Colonic mucosa (tissue), 4 donors: ENCODE measurements around the gene VIPAS39. TPM values are rescaled to one million over a fixed set of nuclear protein-coding genes. Genes with fewer than 3 reads are reported as not detected.

Source experiments
- DNase-seq: peaks from one replicate; pipeline ENCODE4 v3.0.0-alpha.2; 2020
- H3K27ac ChIP-seq: fragments of 200-600 bp; one replicate; pipeline ENCODE4 v1.8.0; 2021
- H3K27me3 ChIP-seq: fragments of 200-600 bp; one replicate; pipeline ENCODE4 v1.8.0; 2021
- H3K36me3 ChIP-seq: fragments of 200-600 bp; one replicate; pipeline ENCODE4 v1.8.0; 2021
- H3K4me1 ChIP-seq: fragments of 200-600 bp; one replicate; pipeline ENCODE4 v1.8.0; 2021; ENCODE audit warnings: mild to moderate bottlenecking
- H3K4me3 ChIP-seq: fragments of 200-600 bp; one replicate; pipeline ENCODE4 v1.8.0; 2021
- H3K9ac ChIP-seq, 2 donors: one replicate each; pipeline ENCODE4 v1.7.0; 2013; ENCODE audit warnings: control low read depth in 2 of 2, low read depth in 2 of 2, low read length in 2 of 2
- H3K9me3 ChIP-seq: fragments of 200-600 bp; one replicate; pipeline ENCODE4 v1.8.0; 2021
- intact Hi-C: fragments of 100-400 bp; cut with DNase I; formaldehyde crosslinking; loops from one replicate; pipeline ENCODE4 v1.14.1; 2022
- total RNA-seq, 2 donors: library from RNA; stranded (reverse); fragmentation: NEBNext Ultra II Directional in 1 of 2; extraction: Animal tissue kit (Norgen Biotek cat#: 25700) in 1 of 2; gene quantifications; one replicate each; pipeline ENCODE4 v1.2.1, GENCODE V29; 2021
- TF ChIP-seq, protein P1 (sequence below): fragments of 200-600 bp; IDR thresholded peaks from one replicate; pipeline ENCODE4 v1.8.0; 2022; ENCODE audit warnings: antibody characterized with exemption, mild to moderate bottlenecking
- donor health status: healthy.
- donor health status: DM: no; HTN: no; CAD: no.
- donor health status: DM: no; HTN: no; CAD: no.

Gene VIPAS39
- total RNA-seq, 2 donors from 2014 or later, result 16.3 to 17.5 TPM

DNA sequence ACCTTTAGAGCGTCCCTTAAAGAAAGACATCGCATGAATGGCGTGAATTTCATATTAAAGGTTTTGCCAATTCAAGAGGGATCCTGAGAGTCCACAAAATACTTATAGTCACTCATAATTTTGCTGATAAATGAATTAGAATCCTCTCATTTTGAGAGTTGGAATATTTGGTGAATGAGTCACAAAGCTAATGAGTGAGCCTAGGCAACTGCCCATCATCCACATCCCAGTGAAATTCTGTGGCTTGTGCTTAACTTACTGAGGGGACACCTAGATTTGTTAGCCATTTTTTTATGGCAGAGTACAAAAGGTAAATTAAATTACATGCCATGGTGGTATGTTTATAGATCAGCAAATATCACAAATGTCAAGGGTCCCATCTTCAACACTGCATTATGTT is 21.4 kb downstream of the VIPAS39 start:
- TF ChIP-seq, protein P1, sequence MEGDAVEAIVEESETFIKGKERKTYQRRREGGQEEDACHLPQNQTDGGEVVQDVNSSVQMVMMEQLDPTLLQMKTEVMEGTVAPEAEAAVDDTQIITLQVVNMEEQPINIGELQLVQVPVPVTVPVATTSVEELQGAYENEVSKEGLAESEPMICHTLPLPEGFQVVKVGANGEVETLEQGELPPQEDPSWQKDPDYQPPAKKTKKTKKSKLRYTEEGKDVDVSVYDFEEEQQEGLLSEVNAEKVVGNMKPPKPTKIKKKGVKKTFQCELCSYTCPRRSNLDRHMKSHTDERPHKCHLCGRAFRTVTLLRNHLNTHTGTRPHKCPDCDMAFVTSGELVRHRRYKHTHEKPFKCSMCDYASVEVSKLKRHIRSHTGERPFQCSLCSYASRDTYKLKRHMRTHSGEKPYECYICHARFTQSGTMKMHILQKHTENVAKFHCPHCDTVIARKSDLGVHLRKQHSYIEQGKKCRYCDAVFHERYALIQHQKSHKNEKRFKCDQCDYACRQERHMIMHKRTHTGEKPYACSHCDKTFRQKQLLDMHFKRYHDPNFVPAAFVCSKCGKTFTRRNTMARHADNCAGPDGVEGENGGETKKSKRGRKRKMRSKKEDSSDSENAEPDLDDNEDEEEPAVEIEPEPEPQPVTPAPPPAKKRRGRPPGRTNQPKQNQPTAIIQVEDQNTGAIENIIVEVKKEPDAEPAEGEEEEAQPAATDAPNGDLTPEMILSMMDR, result no peak
- no peak overlapping the region for H3K27ac ChIP-seq
- intact Hi-C loops, result no loop called here
- DNase-seq, result no peak
- H3K36me3 ChIP-seq, result peaks cover 6% of the 10 kb centered on the region
- H3K27me3 ChIP-seq, result no peaks in the 10 kb centered on the region
- H3K4me3 ChIP-seq, result no peak overlapping the region
- H3K4me1 ChIP-seq, result no peaks in the 10 kb centered on the region
- H3K9me3 ChIP-seq, result no peaks in the 10 kb centered on the region
- H3K9ac ChIP-seq, result no peak overlapping the region

- no peaks in the 10 kb centered on the region for H3K9me3 ChIP-seq
- H3K36me3 ChIP-seq, result peaks cover 11% of the 10 kb centered on the region
- H3K4me3 ChIP-seq, result no peak overlapping the region
- intact Hi-C loops, result no loop called here
- TF ChIP-seq, protein P1, result no peak
- H3K4me1 ChIP-seq, result no peaks in the 10 kb centered on the region
- H3K27ac ChIP-seq, result no peak overlapping the region
- H3K27me3 ChIP-seq, result no peaks in the 10 kb centered on the region
- no peak overlapping the region for H3K9ac ChIP-seq
- no peak for DNase-seq
Measured at GRCh38 chr14:77426396-77426795, 31.0 kb downstream of the VIPAS39 start.

- H3K27ac ChIP-seq, result no peak overlapping the region
- H3K9me3 ChIP-seq, result no peaks in the 10 kb centered on the region
- DNase-seq, result no peak
- no peak overlapping the region for H3K9ac ChIP-seq
- no peaks in the 10 kb centered on the region for H3K4me1 ChIP-seq
- no peak overlapping the region for H3K4me3 ChIP-seq
- intact Hi-C loops, result no loop called here
- H3K36me3 ChIP-seq, result peaks cover 11% of the 10 kb centered on the region
- TF ChIP-seq, protein P1, result no peak
- H3K27me3 ChIP-seq, result no peaks in the 10 kb centered on the region
Measured at GRCh38 chr14:77424862-77425261, 32.5 kb downstream of the VIPAS39 start.

- Histone ChIP-seq H3K4me1 (no peaks in the 10 kb centered on the region), H3K4me3 (no peak within 1 kb of the TSS), H3K27ac (no peak within 1 kb of the TSS), H3K9ac (no peak within 1 kb of the TSS), H3K9me3 (no peaks in the 10 kb centered on the region), H3K36me3 (no peaks in the 10 kb centered on the region), H3K27me3 (no peaks in the 10 kb centered on the region)
- intact Hi-C loops, result no loop called here
- no peak for DNase-seq
- TF ChIP-seq, protein P1, result no peak
Measured at GRCh38 chr14:77423423-77423822, 34.0 kb downstream of the VIPAS39 start, which contains the start of gene NOXRED1. TSS of gene NOXRED1 (minus strand) at chr14:77423523. CDS start at chr14:77422889, 634 bp downstream.

GRCh38 chr14:77421201-77421600 is 36.2 kb downstream of the VIPAS39 start:
- no peak overlapping the region for H3K4me3 ChIP-seq
- H3K4me1 ChIP-seq, result no peaks in the 10 kb centered on the region
- TF ChIP-seq, protein P1, result no peak
- no peaks in the 10 kb centered on the region for H3K27me3 ChIP-seq
- no peaks in the 10 kb centered on the region for H3K9me3 ChIP-seq
- H3K9ac ChIP-seq, result no peak overlapping the region
- no peaks in the 10 kb centered on the region for H3K36me3 ChIP-seq
- intact Hi-C loops, result no loop called here
- no peak for DNase-seq
- no peak overlapping the region for H3K27ac ChIP-seq
